A549 (cell line): ENCODE results near the gene TMEFF2. TPM values are rescaled to one million over a fixed set of nuclear protein-coding genes. Genes with fewer than 3 reads are reported as not detected.

Experiments used
- ATAC-seq, 2 experiments: fragments of 200-7000 bp in 1 of 2; fragments of >200 bp in 1 of 2; cut with Nextera tagmentation in 1 of 2; cut with Tn5 transposase in 1 of 2; 3 replicates each; pipeline versions ENCODE4 v1.8.0 to v1.9.1; 2018 to 2020; ENCODE audit warnings: mild to moderate bottlenecking in 1 of 2, moderate library complexity in 1 of 2
- CTCF ChIA-PET: fragments of 300-600 bp; sonication (Branson Sonifier 250); formaldehyde crosslinking; extraction: SDS; loops from one replicate; lab custom pipeline; 2021; ENCODE audit warnings: antibody characterized with exemption, inconsistent platforms; lab: Yijun Ruan, JAX
- POLR2A ChIA-PET: fragments of 350-600 bp; formaldehyde crosslinking; extraction: SDS; loops from one replicate; lab custom pipeline; 2021; ENCODE audit warnings: antibody characterized with exemption, inconsistent platforms; lab: Yijun Ruan, JAX
- DNase-seq, 2 experiments: peaks; one replicate each; pipeline versions ENCODE4 v3.0.0 to v3.0.0-alpha.2; 2011 to 2016; ENCODE audit warnings: low read depth in 1 of 2, low spot score in 1 of 2
- FAIRE-seq: peaks from 2 replicates; lab custom pipeline; 2011; peaks lifted over from hg19 to GRCh38; lab: Jason Lieb, UNC
- H3K27ac ChIP-seq, 2 experiments: fragments of >200 bp; sonication (Bioruptor Twin); formaldehyde crosslinking; 3 replicates each; pipeline ENCODE4 v1.5.1; 2016 to 2017
- H3K4me1 ChIP-seq: fragments of >200 bp; sonication (Bioruptor Twin); formaldehyde crosslinking; 3 replicates; pipeline ENCODE4 v1.6.1; 2016
- H3K4me2 ChIP-seq: fragments of >200 bp; sonication (Bioruptor Twin); formaldehyde crosslinking; 3 replicates; pipeline ENCODE4 v1.6.1; 2016
- H3K4me3 ChIP-seq: fragments of >200 bp; sonication (Bioruptor Twin); formaldehyde crosslinking; 3 replicates; pipeline ENCODE4 v1.5.1; 2016
- H3K9me3 ChIP-seq: fragments of >200 bp; sonication (Bioruptor Twin); formaldehyde crosslinking; 3 replicates; pipeline ENCODE4 v1.6.1; 2016
- ATOH8 ChIP-seq: fragments of 250-450 bp; sonication (Bioruptor Pico); IDR thresholded peaks from 2 replicates; pipeline ENCODE4 v1.5.0; 2020; ENCODE audit warnings: low read depth, mild to moderate bottlenecking, moderate library complexity
- BHLHE40 ChIP-seq: IDR thresholded peaks from 2 replicates; pipeline ENCODE4 v1.6.1; 2012; ENCODE audit warnings: low read depth, low read length, inconsistent platforms
- CHD2 ChIP-seq: fragments of 150-350 bp; IDR thresholded peaks from 2 replicates; pipeline ENCODE4 v1.6.1; 2014; ENCODE audit warnings: low read length; ENCODE audit not compliant: partially characterized antibody
- CTCF ChIP-seq: fragments of >200 bp; sonication (Bioruptor Twin); formaldehyde crosslinking; IDR thresholded peaks from 3 replicates; pipeline ENCODE4 v1.5.1; 2016
- EHF ChIP-seq: fragments of 250-450 bp; sonication (Bioruptor Pico); IDR thresholded peaks from 2 replicates; pipeline ENCODE4 v1.5.0; 2020; ENCODE audit warnings: mild to moderate bottlenecking
- ELK1 ChIP-seq: fragments of 150-350 bp; IDR thresholded peaks from 2 replicates; pipeline ENCODE4 v1.6.1; 2014; ENCODE audit warnings: low read depth, mild to moderate bottlenecking, low read length
- EP300 ChIP-seq, 2 experiments: fragments of >200 bp; sonication (Bioruptor Twin); formaldehyde crosslinking; IDR thresholded peaks; 2 replicates in 1 of 2; 3 replicates in 1 of 2; pipeline ENCODE4 v1.6.1; 2016 to 2017
- FOSB ChIP-seq: fragments of 250-450 bp; sonication (Bioruptor Pico); IDR thresholded peaks from 2 replicates; pipeline ENCODE4 v1.5.0; 2020; ENCODE audit warnings: mild to moderate bottlenecking, moderate library complexity
- FOSL2 ChIP-seq, 2 experiments: fragments of 450-650 bp in 1 of 2; fragments of >200 bp in 1 of 2; sonication (Bioruptor Twin) in 1 of 2; formaldehyde crosslinking; IDR thresholded peaks; 2 replicates each; pipeline versions ENCODE4 v1.5.0 to v1.6.1; 2016 to 2020; ENCODE audit warnings: mild to moderate bottlenecking in 1 of 2, moderate library complexity in 1 of 2
- FOXS1 ChIP-seq: fragments of 250-450 bp; sonication (Bioruptor Pico); IDR thresholded peaks from 2 replicates; pipeline ENCODE4 v1.5.0; 2020; ENCODE audit warnings: mild to moderate bottlenecking, moderate library complexity
- HES2 ChIP-seq: fragments of >200 bp; sonication (Bioruptor Twin); formaldehyde crosslinking; IDR thresholded peaks from 2 replicates; pipeline ENCODE4 v1.6.1; 2016
- HEYL ChIP-seq: fragments of 250-450 bp; sonication (Bioruptor Pico); IDR thresholded peaks from 2 replicates; pipeline ENCODE4 v1.8.0; 2021; ENCODE audit warnings: mild to moderate bottlenecking, moderate library complexity
- HMGXB4 ChIP-seq: fragments of 250-450 bp; sonication (Bioruptor Pico); IDR thresholded peaks from 2 replicates; pipeline ENCODE4 v1.5.0; 2021; ENCODE audit warnings: mild to moderate bottlenecking, moderate library complexity, borderline replicate concordance
- HOXA7 ChIP-seq: fragments of 250-450 bp; sonication (Bioruptor Pico); IDR thresholded peaks from 2 replicates; pipeline ENCODE4 v1.5.0; 2020; ENCODE audit warnings: mild to moderate bottlenecking, moderate library complexity
- HOXB13 ChIP-seq: fragments of 250-450 bp; sonication (Bioruptor Pico); IDR thresholded peaks from 2 replicates; pipeline ENCODE4 v1.5.0; 2020; ENCODE audit warnings: low read depth, mild to moderate bottlenecking, moderate library complexity
- HOXB5 ChIP-seq: fragments of 250-450 bp; sonication (Bioruptor Pico); IDR thresholded peaks from 2 replicates; pipeline ENCODE4 v1.5.0; 2020; ENCODE audit warnings: mild to moderate bottlenecking, moderate library complexity
- JUNB ChIP-seq: fragments of >200 bp; sonication (Bioruptor Twin); formaldehyde crosslinking; IDR thresholded peaks from 2 replicates; pipeline ENCODE4 v1.6.1; 2016
- KDM1A ChIP-seq: fragments of 200-600 bp; sonication (generic); IDR thresholded peaks from 2 replicates; pipeline ENCODE4 v1.6.1; 2016; ENCODE audit warnings: low read depth, mild to moderate bottlenecking
- MAX ChIP-seq: IDR thresholded peaks from 2 replicates; pipeline ENCODE4 v1.6.1; 2012
- MAZ ChIP-seq: fragments of 150-350 bp; IDR thresholded peaks from 2 replicates; pipeline ENCODE4 v1.6.1; 2014; ENCODE audit warnings: antibody characterized with exemption, low read depth, low read length, borderline replicate concordance
- NR3C1 ChIP-seq: fragments of >200 bp; sonication (Bioruptor Twin); formaldehyde crosslinking; IDR thresholded peaks from 3 replicates; pipeline ENCODE4 v1.6.1; 2017
- PBX3 ChIP-seq: IDR thresholded peaks from 2 replicates; pipeline ENCODE4 v1.6.1; 2012
- PHF8 ChIP-seq: fragments of 200-600 bp; sonication (generic); IDR thresholded peaks from 2 replicates; pipeline ENCODE4 v1.6.1; 2016; ENCODE audit warnings: low read depth, mild to moderate bottlenecking, antibody characterized with exemption, moderate library complexity, borderline replicate concordance
- POLR2AphosphoS2 ChIP-seq: conservative IDR thresholded peaks from 2 replicates; pipeline ENCODE4 v1.6.1; 2012; ENCODE audit warnings: low read length, improper control_type of control experiment, inconsistent platforms
- RAD21 ChIP-seq, 2 experiments: fragments of >200 bp in 1 of 2; sonication (Bioruptor Twin) in 1 of 2; formaldehyde crosslinking in 1 of 2; IDR thresholded peaks in 1 of 2; conservative IDR thresholded peaks in 1 of 2; 2 replicates in 1 of 2; 3 replicates in 1 of 2; pipeline ENCODE4 v1.6.1; 2012 to 2018; ENCODE audit warnings: inconsistent platforms in 1 of 2
- RFX5 ChIP-seq: fragments of 450-650 bp; IDR thresholded peaks from 2 replicates; pipeline ENCODE4 v1.7.1; 2014; ENCODE audit warnings: antibody characterized with exemption, mild to moderate bottlenecking, moderate library complexity
- SMC3 ChIP-seq: fragments of >200 bp; sonication (Bioruptor Twin); formaldehyde crosslinking; IDR thresholded peaks from 3 replicates; pipeline ENCODE4 v1.6.1; 2018; ENCODE audit warnings: inconsistent platforms
- SREBF2 ChIP-seq: fragments of 450-650 bp; IDR thresholded peaks from 2 replicates; pipeline ENCODE4 v1.6.1; 2014; ENCODE audit warnings: mild to moderate bottlenecking, moderate library complexity
- TP53 ChIP-seq: fragments of 250-450 bp; sonication (Bioruptor Pico); IDR thresholded peaks from 2 replicates; pipeline ENCODE4 v1.5.0; 2021; ENCODE audit warnings: mild to moderate bottlenecking, moderate library complexity
- ZSCAN20 ChIP-seq: fragments of 250-450 bp; sonication (Bioruptor Pico); IDR thresholded peaks from 2 replicates; pipeline ENCODE4 v1.8.0; 2022; ENCODE audit warnings: mild to moderate bottlenecking, moderate library complexity
- WGBS: methylation state at CpG from one replicate; pipeline ENCODE4 v1.1.6; 2017; ENCODE audit errors: missing lambda C conversion rate; 5-methylcytosine and 5-hydroxymethylcytosine counted together
- polyA plus RNA-seq, 4 experiments: library from polyadenylated mRNA; depleted of rRNA in 3 of 4; stranded (reverse); fragments of >200 nt; fragmentation: RNase III in 1 of 4; extraction: RNeasy Plus Mini Kit Qiagen cat#74134 plus additional on column Dnase treatment in 1 of 4; gene quantifications; 2 replicates in 3 of 4; 3 replicates in 1 of 4; pipeline ENCODE4 v1.2.3, GENCODE V29; 2011 to 2017

The TMEFF2 gene
- polyA plus RNA-seq, 2 of the 4 experiments (the other 2 are of a cell fraction) = 0.30 to 0.46 TPM

GRCh38 chr2:192044496-192044895, 150.2 kb downstream of the TMEFF2 start:
- WGBS = 96% methylated on average over 2 of the region's 2 CpGs
- CTCF ChIA-PET = no interaction called here
- no peaks in the 10 kb centered on the region for H3K9me3 ChIP-seq

GRCh38 chr2:192043216-192043870, 151.4 kb downstream of the TMEFF2 start:
- TF ChIP-seq CTCF (no peak), TP53 (CRISPR knock-in tag) (no peak), JUNB (no peak), HMGXB4 (CRISPR knock-in tag) (no peak), CHD2 (no peak), ELK1 (no peak), HEYL (CRISPR knock-in tag) (no peak), BHLHE40 (no peak), MAX (no peak), EP300 (IDR thresholded peaks at IDR 0.05) (no peak), MAZ (no peak), EHF (no peak), HES2 (no peak), FOXS1 (CRISPR knock-in tag) (no peak), SREBF2 (no peak), RFX5 (no peak), PHF8 (no peak), RAD21 (conservative IDR thresholded peaks at IDR 0.05 in 1 of 2, IDR thresholded peaks at IDR 0.05 in 1 of 2) (no peak)

More at GRCh38 chr2:192044496-192044895, 150.2 kb downstream of the TMEFF2 start:
- Histone ChIP-seq H3K4me1 (no peaks in the 10 kb centered on the region), H3K4me3 (no peak overlapping the region), H3K4me2 (no peak overlapping the region), H3K27ac (no peak overlapping the region)
- FAIRE-seq (no peak), ATAC-seq (no peak), DNase-seq (no peak)
- POLR2A ChIA-PET = no interaction called here
- no peak for TF ChIP-seq HOXB5 (CRISPR knock-in tag)
- no peak for TF ChIP-seq POLR2AphosphoS2
- no peak for TF ChIP-seq ZSCAN20
- TF ChIP-seq KDM1A = no peak
- TF ChIP-seq HOXB13 (CRISPR knock-in tag) = no peak
- no peak for TF ChIP-seq JUNB
- TF ChIP-seq EP300 (IDR thresholded peaks at IDR 0.05) = no peak
- TF ChIP-seq TP53 (CRISPR knock-in tag) = no peak
- TF ChIP-seq FOSB (CRISPR knock-in tag) = no peak
- no peak for TF ChIP-seq SMC3
- no peak for TF ChIP-seq ATOH8 (CRISPR knock-in tag)
- no peak for TF ChIP-seq NR3C1
- TF ChIP-seq FOSL2 (IDR thresholded peaks at IDR 0.05) = no peak
- no peak for TF ChIP-seq FOSL2 (CRISPR knock-in tag; IDR thresholded peaks at IDR 0.05)
- no peak for TF ChIP-seq PBX3
- no peak for TF ChIP-seq HOXA7 (CRISPR knock-in tag)

More at GRCh38 chr2:192043216-192043870, 151.4 kb downstream of the TMEFF2 start:
- no peak overlapping the region for H3K4me3 ChIP-seq
- H3K9me3 ChIP-seq = no peaks in the 10 kb centered on the region
- ATAC-seq = no peak
- no peak for FAIRE-seq
- H3K27ac ChIP-seq = no peak overlapping the region
- 78% methylated on average over 6 of the region's 6 CpGs for WGBS
- POLR2A ChIA-PET = no interaction called here
- H3K4me2 ChIP-seq = no peak overlapping the region
- CTCF ChIA-PET = no interaction called here
- H3K4me1 ChIP-seq = no peaks in the 10 kb centered on the region
- DNase-seq = no peak
